Measurements from ENCODE around the gene SLC16A10. TPM values are rescaled to one million over a fixed set of nuclear protein-coding genes. Genes with fewer than 3 reads are reported as not detected.

SLC16A10 gene
- total RNA-seq, 1 experiment from 2014 or later: 0.18 TPM

DNA sequence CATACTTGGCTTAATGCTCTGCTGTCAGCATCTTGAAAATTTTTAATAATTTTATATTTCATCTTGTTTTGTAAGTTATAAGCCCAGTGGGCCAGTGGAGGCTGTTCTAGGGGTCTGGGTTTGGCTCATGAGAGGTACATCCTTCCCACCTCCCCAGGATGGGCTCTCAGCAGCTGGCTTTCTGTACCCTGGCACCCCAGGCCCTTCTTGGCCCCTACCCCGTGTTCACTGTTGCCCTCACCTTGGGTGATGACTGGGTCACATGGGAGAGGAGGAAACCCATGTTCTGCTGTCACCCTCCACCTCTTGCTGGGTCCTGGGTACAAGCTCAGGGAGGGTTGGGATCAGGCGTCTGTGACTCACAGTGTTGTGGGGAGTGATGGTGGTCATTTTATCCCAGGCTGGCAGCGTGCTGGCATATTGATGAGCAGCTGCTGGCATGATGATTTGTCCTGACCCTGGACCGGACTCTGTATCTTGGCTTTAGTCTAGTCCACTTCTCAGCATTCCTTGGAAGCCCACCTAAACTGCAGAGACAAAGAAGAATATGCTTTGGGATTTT lies 34.6 kb downstream of the SLC16A10 start:
- Histone ChIP-seq H3K4me3 (ENCODE audit: low read depth in 2 of 2, low read length in 2 of 2) (no peak overlapping the region), H3K4me1 (ENCODE audit: control insufficient read depth, insufficient read depth, low read length) (no peaks in the 10 kb centered on the region), H3K36me3 (ENCODE audit: control insufficient read depth, insufficient read depth, low read length) (no peaks in the 10 kb centered on the region), H3K27me3 (ENCODE audit: control insufficient read depth, insufficient read depth, low read length) (peaks cover 32% of the 10 kb centered on the region), H3K27ac (ENCODE audit: low read length) (no peak overlapping the region), H3K9me3 (ENCODE audit: control insufficient read depth, insufficient read depth, low read depth, low read length) (no peaks in the 10 kb centered on the region)
- ATAC-seq (no peak; the same call in 1 of the 2 replicates), DNase-seq (ENCODE audit: low read depth, low spot score) (no peak)
- POLR2A ChIA-PET: no interaction called here
- CTCF ChIA-PET: no interaction called here
- intact Hi-C loops (cut with micrococcal nuclease; ENCODE audit: unreplicated experiment): no loop called here
- in situ Hi-C loops (cut with HindIII; ENCODE audit: low pct_unique_long_range_greater_than_20kb, low sequenced_read_pairs): no loop called here
- no TSS peak for BruUV-seq (replicated peaks)
- no peak for TF ChIP-seq SIN3A (IDR thresholded peaks at IDR 0.05; ENCODE audit: borderline replicate concordance, insufficient read depth, low read depth, low read length)

DNA sequence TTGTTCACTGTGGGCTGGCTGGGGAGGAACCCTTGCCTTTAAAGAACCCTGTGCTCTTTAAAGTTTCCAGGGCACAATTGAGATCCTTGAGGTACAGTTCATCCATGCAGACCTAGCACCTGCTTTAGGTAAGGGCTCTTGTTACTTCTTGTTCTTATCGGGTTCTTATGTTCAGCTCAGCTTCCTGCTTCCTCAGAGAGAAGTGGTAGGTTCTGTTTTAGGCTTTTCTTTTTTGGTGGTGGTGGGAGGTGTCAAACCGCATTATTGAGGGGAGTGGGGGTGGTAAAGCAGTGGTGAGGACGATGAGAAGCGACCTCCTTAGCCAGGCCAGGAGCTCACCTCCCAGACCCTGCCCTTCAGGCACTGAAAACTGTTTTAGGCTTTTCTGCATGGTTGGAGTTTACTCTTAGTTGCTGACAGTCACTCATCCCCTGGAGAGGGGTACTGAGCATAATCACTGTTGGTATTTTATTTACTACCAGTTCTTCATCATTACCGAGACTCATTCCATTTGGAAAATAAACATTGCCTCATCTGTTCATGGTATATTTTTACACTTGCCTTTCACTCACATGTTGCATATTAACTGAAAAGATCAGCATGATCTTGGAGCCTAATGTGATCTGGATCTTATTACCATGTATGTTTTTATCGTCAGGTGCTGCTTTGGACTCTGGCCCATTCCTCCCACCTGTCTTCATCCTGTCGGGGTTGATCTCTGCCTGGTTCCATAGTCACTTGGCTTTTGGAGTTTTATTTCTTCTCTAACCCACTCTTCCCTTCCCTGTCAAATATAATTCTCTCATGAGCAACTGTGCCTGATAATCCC lies 35.4 kb downstream of the SLC16A10 start:
- POLR2A ChIA-PET: no interaction called here
- DNase-seq (ENCODE audit: low read depth, low spot score) (no peak), ATAC-seq (no peak)
- no peak overlapping the region for H3K27ac ChIP-seq (ENCODE audit: low read length)
- H3K27me3 ChIP-seq (ENCODE audit: control insufficient read depth, insufficient read depth, low read length): peaks cover 33% of the 10 kb centered on the region
- no TSS peak for BruUV-seq (replicated peaks)
- intact Hi-C loops (cut with micrococcal nuclease; ENCODE audit: unreplicated experiment): no loop called here
- no peak overlapping the region for H3K4me3 ChIP-seq (ENCODE audit: low read depth in 2 of 2, low read length in 2 of 2)
- H3K9me3 ChIP-seq (ENCODE audit: control insufficient read depth, insufficient read depth, low read depth, low read length): no peaks in the 10 kb centered on the region
- CTCF ChIA-PET: no interaction called here
- TF ChIP-seq POLR2AphosphoS5 (IDR thresholded peaks at IDR 0.05; ENCODE audit: low read depth, low read length) (no peak), SIN3A (IDR thresholded peaks at IDR 0.05; ENCODE audit: borderline replicate concordance, insufficient read depth, low read depth, low read length) (no peak), REST (IDR thresholded peaks at IDR 0.05; ENCODE audit: insufficient read depth in 1 of 2, low read depth in 2 of 2, low read length in 1 of 2) (no peak), TCF7L2 (IDR thresholded peaks at IDR 0.05; ENCODE audit: low read depth, low read length) (no peak), CTCF (IDR thresholded peaks at IDR 0.05) (no peak)
- H3K36me3 ChIP-seq (ENCODE audit: control insufficient read depth, insufficient read depth, low read length): no peaks in the 10 kb centered on the region
- no peaks in the 10 kb centered on the region for H3K4me1 ChIP-seq (ENCODE audit: control insufficient read depth, insufficient read depth, low read length)
- in situ Hi-C loops (cut with HindIII; ENCODE audit: low pct_unique_long_range_greater_than_20kb, low sequenced_read_pairs): no loop called here

DNA sequence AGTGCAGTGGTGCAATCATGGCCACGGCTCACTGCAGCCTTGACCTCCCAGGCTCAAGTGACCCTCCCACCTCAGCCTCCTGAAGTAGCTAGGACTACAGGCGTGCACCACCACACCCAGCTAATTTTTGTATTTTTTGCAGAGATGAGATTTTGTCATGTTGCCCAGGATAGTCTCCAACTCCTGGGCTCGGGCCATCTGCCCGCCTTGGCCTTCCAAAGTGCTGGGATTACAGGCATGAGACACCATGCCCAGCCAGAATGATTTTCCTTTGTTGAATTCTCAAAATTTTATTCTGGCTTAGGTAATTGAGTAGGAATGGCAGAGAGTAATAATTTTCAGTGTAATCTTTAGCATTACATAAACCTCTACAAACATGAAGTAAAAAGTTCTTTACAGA lies 37.1 kb downstream of the SLC16A10 start:
- ChIA-PET POLR2A (no interaction called here), CTCF (no interaction called here)
- Histone ChIP-seq H3K27me3 (ENCODE audit: control insufficient read depth, insufficient read depth, low read length) (peaks cover 32% of the 10 kb centered on the region), H3K9me3 (ENCODE audit: control insufficient read depth, insufficient read depth, low read depth, low read length) (no peaks in the 10 kb centered on the region), H3K36me3 (ENCODE audit: control insufficient read depth, insufficient read depth, low read length) (no peaks in the 10 kb centered on the region), H3K4me1 (ENCODE audit: control insufficient read depth, insufficient read depth, low read length) (no peaks in the 10 kb centered on the region), H3K4me3 (ENCODE audit: low read depth in 2 of 2, low read length in 2 of 2) (no peak overlapping the region), H3K27ac (ENCODE audit: low read length) (no peak overlapping the region)
- BruUV-seq (replicated peaks): no TSS peak
- ATAC-seq: no peak
- in situ Hi-C loops (cut with HindIII; ENCODE audit: low pct_unique_long_range_greater_than_20kb, low sequenced_read_pairs): no loop called here
- TF ChIP-seq SIN3A (IDR thresholded peaks at IDR 0.05; ENCODE audit: borderline replicate concordance, insufficient read depth, low read depth, low read length) (no peak), TCF7L2 (IDR thresholded peaks at IDR 0.05; ENCODE audit: low read depth, low read length) (no peak), CTCF (IDR thresholded peaks at IDR 0.05) (no peak), REST (IDR thresholded peaks at IDR 0.05; ENCODE audit: insufficient read depth in 1 of 2, low read depth in 2 of 2, low read length in 1 of 2) (no peak), POLR2AphosphoS5 (IDR thresholded peaks at IDR 0.05; ENCODE audit: low read depth, low read length) (no peak)
- DNase-seq (ENCODE audit: low read depth, low spot score): no peak
- intact Hi-C loops (cut with micrococcal nuclease; ENCODE audit: unreplicated experiment): no loop called here
